Measurements from ENCODE around the gene C2CD3.
"Not testable (repeated sequence)": the region's sequence is repeated elsewhere in the genome, so short reads cannot be mapped to it uniquely, and the experiment has no call there.

C2CD3 gene

GRCh38 chr11:74112877-74113276 is 57.9 kb downstream of the C2CD3 start:
- DNase-seq (ENCODE audit: low read depth), result no peak

- DNase-seq (ENCODE audit: low read depth), result no peak
These were observed 64.7 kb downstream of the C2CD3 start for GRCh38 chr11:74106124-74106523.

- no peak for DNase-seq (ENCODE audit: low read depth)
These were observed 68.5 kb downstream of the C2CD3 start for GRCh38 chr11:74102321-74102720.

- no peak for DNase-seq (ENCODE audit: low read depth)
These were observed 70.1 kb downstream of the C2CD3 start for GRCh38 chr11:74100735-74101134.

- no peak for DNase-seq (ENCODE audit: low read depth)
These were observed 70.6 kb downstream of the C2CD3 start for GRCh38 chr11:74100231-74100630.

- no peak for DNase-seq (ENCODE audit: low read depth)
These were observed 73.0 kb downstream of the C2CD3 start for GRCh38 chr11:74097686-74098237.

GRCh38 chr11:74094393-74094792 is 76.4 kb downstream of the C2CD3 start:
- no peak for DNase-seq (ENCODE audit: low read depth)

- DNase-seq (ENCODE audit: low read depth), result no peak
These were observed 78.4 kb downstream of the C2CD3 start for GRCh38 chr11:74092425-74092824.

- DNase-seq (ENCODE audit: low read depth), result no peak
These were observed 79.3 kb downstream of the C2CD3 start for GRCh38 chr11:74091549-74091948.

GRCh38 chr11:74090701-74091100 is 80.1 kb downstream of the C2CD3 start:
- DNase-seq (ENCODE audit: low read depth), result peak; percentile 15

GRCh38 chr11:74086242-74086884 is 84.4 kb downstream of the C2CD3 start:
- DNase-seq (ENCODE audit: low read depth), result no peak

- DNase-seq (ENCODE audit: low read depth), result peak; percentile 8
These were observed 85.3 kb downstream of the C2CD3 start for GRCh38 chr11:74085542-74085892.

GRCh38 chr11:74084796-74085541 is 85.8 kb downstream of the C2CD3 start:
- peak; percentile 39 for DNase-seq (ENCODE audit: low read depth)

GRCh38 chr11:74083927-74084326 is 86.9 kb downstream of the C2CD3 start:
- DNase-seq (ENCODE audit: low read depth), result not testable (repeated sequence)

- no peak for DNase-seq (ENCODE audit: low read depth)
These were observed 89.4 kb downstream of the C2CD3 start for GRCh38 chr11:74081428-74081827.

- DNase-seq (ENCODE audit: low read depth), result no peak
These were observed 93.6 kb downstream of the C2CD3 start for GRCh38 chr11:74077193-74077592.

- no peak for DNase-seq (ENCODE audit: low read depth)
These were observed 98.1 kb downstream of the C2CD3 start for GRCh38 chr11:74072721-74073120.

GRCh38 chr11:74072286-74072685 is 98.5 kb downstream of the C2CD3 start:
- DNase-seq (ENCODE audit: low read depth), result no peak

- no peak for DNase-seq (ENCODE audit: low read depth)
These were observed 99.9 kb downstream of the C2CD3 start for GRCh38 chr11:74070723-74071492.

GRCh38 chr11:74069146-74070046 is 101.4 kb downstream of the C2CD3 start:
- DNase-seq (ENCODE audit: low read depth), result no peak

GRCh38 chr11:74066663-74067062 is 104.1 kb downstream of the C2CD3 start:
- DNase-seq (ENCODE audit: low read depth), result peak; percentile 46

- DNase-seq (ENCODE audit: low read depth), result not testable (repeated sequence)
These were observed 105.3 kb downstream of the C2CD3 start for GRCh38 chr11:74065534-74065933.
